ENCODE data around the gene PABPN1. TPM values are rescaled to one million over a fixed set of nuclear protein-coding genes. Genes with fewer than 3 reads are reported as not detected.

The PABPN1 gene
- total and polyA plus RNA-seq, 9 of the 15 experiments (the other 6 are each of a cell fraction or from before 2014, with no cell fraction given), result 32.6 to 388 (median 178) TPM

DNA sequence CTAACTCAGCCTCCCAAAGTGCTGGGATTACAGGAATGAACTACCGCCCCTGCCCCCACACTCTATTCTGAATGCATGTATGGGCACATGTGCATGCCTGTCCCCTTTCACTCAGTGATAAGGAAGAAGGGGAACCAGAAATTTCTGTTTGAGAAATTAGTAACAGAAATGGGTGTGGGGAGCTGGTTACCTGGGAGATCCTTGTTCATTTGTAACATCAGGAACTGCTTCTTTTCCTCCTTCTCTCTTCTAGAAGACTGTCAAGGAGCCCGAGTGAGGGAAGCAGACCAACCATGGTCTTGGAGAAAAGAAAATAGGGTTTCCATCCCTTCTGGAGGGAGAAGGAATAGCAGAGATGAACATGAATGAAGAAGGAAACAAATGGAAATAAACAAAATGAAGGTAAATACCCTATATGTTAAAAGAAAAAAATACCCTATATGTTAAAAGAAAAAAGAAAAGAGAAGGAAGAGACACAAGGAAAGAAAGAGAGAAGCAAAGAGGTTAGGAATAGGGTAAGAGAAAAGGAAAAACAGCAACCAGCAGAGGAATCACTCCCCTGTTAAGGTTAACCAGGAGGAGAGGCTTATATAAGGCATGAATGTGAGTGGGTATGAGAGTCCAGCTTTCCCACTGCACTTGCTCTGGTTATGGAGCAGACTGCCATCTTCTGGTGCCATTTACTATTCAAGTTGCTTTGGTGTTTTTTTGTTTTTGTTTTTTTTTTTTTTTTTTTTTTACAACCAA lies 21.9 kb upstream of the PABPN1 start (continued):
- TF ChIP-seq, protein P1, sequence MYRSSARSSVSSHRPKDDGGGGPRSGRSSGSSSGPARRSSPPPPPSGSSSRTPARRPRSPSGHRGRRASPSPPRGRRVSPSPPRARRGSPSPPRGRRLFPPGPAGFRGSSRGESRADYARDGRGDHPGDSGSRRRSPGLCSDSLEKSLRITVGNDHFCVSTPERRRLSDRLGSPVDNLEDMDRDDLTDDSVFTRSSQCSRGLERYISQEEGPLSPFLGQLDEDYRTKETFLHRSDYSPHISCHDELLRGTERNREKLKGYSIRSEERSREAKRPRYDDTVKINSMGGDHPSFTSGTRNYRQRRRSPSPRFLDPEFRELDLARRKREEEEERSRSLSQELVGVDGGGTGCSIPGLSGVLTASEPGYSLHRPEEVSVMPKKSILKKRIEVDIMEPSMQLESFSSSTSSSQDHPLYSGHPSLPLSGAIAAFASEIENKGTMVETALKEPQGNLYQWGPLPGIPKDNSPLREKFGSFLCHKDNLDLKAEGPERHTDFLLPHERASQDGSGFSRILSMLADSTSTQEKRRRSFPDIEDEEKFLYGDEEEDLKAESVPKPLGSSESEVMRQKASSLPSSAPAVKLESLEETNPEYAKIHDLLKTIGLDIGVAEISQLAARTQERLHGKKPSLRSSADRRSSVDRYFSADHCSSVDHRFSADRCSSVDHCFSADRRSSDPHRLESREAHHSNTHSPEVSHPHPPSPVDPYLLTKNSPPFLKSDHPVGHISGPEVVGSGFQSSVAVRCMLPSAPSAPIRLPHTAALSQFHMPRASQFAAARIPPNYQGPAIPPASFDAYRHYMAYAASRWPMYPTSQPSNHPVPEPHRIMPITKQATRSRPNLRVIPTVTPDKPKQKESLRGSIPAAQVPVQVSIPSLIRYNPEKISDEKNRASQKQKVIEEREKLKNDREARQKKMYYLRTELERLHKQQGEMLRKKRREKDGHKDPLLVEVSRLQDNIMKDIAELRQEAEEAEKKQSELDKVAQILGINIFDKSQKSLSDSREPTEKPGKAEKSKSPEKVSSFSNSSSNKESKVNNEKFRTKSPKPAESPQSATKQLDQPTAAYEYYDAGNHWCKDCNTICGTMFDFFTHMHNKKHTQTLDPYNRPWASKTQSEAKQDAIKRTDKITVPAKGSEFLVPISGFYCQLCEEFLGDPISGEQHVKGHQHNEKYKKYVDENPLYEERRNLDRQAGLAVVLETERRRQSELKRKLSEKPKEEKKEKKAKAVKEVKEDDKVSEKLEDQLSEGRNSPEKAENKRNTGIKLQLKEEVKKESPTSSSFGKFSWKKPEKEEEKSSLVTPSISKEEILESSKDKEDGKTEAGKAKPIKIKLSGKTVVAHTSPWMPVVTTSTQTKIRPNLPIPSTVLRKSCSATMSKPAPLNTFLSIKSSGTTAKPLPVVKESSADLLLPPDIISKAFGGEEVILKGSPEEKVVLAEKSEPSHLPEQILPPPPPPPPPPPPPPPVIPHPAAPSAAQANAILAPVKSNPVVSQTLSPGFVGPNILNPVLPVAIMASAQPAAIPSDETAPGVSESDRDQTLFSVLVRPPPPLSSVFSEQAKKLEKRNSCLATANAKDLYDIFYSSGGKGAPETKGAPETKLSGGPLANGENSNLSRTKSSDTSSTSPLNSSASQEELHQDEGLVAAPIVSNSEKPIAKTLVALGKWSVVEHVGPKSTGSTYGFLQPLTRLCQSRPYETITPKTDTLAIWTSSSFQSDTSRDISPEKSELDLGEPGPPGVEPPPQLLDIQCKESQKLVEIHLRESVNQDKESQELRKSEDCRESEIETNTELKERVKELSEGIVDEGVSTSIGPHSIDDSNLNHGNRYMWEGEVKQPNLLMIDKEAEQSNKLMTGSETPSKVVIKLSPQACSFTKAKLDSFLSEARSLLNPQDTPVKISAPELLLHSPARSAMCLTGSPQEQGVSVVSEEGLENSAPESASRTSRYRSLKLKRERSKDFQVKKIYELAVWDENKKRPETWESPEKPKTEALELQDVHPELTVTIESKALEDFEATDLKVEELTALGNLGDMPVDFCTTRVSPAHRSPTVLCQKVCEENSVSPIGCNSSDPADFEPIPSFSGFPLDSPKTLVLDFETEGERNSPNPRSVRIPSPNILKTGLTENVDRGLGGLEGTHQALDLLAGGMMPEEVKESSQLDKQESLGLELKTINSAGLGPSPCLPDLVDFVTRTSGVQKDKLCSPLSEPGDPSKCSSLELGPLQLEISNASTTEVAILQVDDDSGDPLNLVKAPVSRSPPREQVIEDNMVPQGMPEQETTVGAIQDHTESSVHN (IDR thresholded peaks at IDR 0.05; ENCODE audit: borderline replicate concordance in 1 of 2, low read depth in 1 of 2), result 0 out of 4 replicates have a peak, but pooled peaks of 1 of the 2 experiments have one; percentile 15
- TF ChIP-seq MCM5 (IDR thresholded peaks at IDR 0.05; ENCODE audit: low read depth), result no peak
- TF ChIP-seq, protein P2, sequence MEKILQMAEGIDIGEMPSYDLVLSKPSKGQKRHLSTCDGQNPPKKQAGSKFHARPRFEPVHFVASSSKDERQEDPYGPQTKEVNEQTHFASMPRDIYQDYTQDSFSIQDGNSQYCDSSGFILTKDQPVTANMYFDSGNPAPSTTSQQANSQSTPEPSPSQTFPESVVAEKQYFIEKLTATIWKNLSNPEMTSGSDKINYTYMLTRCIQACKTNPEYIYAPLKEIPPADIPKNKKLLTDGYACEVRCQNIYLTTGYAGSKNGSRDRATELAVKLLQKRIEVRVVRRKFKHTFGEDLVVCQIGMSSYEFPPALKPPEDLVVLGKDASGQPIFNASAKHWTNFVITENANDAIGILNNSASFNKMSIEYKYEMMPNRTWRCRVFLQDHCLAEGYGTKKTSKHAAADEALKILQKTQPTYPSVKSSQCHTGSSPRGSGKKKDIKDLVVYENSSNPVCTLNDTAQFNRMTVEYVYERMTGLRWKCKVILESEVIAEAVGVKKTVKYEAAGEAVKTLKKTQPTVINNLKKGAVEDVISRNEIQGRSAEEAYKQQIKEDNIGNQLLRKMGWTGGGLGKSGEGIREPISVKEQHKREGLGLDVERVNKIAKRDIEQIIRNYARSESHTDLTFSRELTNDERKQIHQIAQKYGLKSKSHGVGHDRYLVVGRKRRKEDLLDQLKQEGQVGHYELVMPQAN (IDR thresholded peaks at IDR 0.05; ENCODE audit: borderline replicate concordance), result 0 out of 2 replicates have a peak, but pooled peaks have one; percentile 33
- TF ChIP-seq HDAC2 (IDR thresholded peaks at IDR 0.05), result peak; percentile 19; the same call in 1 of the 2 replicates
- peak; percentile 44; the same call in 1 of the 2 replicates for TF ChIP-seq EHMT2 (IDR thresholded peaks at IDR 0.05)
- TF ChIP-seq PHB2 (IDR thresholded peaks at IDR 0.05; ENCODE audit: low read depth), result peak; percentile 63; the same call in 1 of the 2 replicates
- TF ChIP-seq, protein P3, sequence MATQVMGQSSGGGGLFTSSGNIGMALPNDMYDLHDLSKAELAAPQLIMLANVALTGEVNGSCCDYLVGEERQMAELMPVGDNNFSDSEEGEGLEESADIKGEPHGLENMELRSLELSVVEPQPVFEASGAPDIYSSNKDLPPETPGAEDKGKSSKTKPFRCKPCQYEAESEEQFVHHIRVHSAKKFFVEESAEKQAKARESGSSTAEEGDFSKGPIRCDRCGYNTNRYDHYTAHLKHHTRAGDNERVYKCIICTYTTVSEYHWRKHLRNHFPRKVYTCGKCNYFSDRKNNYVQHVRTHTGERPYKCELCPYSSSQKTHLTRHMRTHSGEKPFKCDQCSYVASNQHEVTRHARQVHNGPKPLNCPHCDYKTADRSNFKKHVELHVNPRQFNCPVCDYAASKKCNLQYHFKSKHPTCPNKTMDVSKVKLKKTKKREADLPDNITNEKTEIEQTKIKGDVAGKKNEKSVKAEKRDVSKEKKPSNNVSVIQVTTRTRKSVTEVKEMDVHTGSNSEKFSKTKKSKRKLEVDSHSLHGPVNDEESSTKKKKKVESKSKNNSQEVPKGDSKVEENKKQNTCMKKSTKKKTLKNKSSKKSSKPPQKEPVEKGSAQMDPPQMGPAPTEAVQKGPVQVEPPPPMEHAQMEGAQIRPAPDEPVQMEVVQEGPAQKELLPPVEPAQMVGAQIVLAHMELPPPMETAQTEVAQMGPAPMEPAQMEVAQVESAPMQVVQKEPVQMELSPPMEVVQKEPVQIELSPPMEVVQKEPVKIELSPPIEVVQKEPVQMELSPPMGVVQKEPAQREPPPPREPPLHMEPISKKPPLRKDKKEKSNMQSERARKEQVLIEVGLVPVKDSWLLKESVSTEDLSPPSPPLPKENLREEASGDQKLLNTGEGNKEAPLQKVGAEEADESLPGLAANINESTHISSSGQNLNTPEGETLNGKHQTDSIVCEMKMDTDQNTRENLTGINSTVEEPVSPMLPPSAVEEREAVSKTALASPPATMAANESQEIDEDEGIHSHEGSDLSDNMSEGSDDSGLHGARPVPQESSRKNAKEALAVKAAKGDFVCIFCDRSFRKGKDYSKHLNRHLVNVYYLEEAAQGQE (IDR thresholded peaks at IDR 0.05; ENCODE audit: borderline replicate concordance), result peak; percentile 45; the same call in 1 of the 2 replicates
- TF ChIP-seq, protein P3 (CRISPR knock-in tag; IDR thresholded peaks at IDR 0.05; ENCODE audit: low read depth), result no peak

Data from K562 (cell line).